Measurements from ENCODE around the gene ASPSCR1.
A peak's percentile ranks its signal among the peaks of the same experiment; 100 is the strongest.

The ASPSCR1 gene

DNA sequence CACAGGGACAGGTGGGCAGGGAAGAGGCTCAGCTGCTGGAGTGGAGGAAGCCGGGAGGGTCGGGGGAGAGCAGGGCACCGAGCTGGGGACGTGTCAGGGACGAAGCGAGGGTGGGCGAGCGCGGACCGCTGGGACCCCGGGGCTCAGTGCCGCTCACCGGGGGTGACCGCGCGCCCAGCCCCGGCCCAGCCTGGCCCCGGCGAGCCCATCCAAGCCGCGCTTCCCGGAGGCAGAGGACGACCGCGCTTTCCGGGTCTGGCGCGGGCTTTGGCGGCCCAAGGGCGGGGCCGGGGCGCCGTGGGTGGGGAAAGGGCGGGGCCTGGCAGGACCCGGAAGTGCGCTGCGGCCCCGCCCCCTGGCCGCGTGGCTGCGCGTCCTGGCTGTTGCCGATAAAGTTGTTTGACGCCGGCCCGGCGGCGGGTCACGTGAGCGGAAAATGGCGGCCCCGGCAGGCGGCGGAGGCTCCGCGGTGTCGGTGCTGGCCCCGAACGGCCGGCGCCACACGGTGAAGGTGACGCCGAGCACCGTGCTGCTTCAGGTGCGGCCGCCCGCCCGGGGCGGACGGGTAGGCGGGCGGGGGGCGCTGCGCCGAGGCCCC is at the start of gene ASPSCR1:
ASPSCR1 (plus strand) TSS at position 419 of the 598 bp plus-strand sequence; CDS start at position 437, 18 bp downstream.
- DNase-seq, result peak; percentile 93

GRCh38 chr17:81927653-81928543 is 49.5 kb upstream of the ASPSCR1 start, which contains the start of gene MAFG:
TSS of gene MAFG (minus strand) at chr17:81927735. CDS start at chr17:81923185, 4,550 bp downstream.
- peak; percentile 94 for DNase-seq

- no peak for DNase-seq
Measured at GRCh38 chr17:81928544-81929252, 48.7 kb upstream of the ASPSCR1 start.

DNA sequence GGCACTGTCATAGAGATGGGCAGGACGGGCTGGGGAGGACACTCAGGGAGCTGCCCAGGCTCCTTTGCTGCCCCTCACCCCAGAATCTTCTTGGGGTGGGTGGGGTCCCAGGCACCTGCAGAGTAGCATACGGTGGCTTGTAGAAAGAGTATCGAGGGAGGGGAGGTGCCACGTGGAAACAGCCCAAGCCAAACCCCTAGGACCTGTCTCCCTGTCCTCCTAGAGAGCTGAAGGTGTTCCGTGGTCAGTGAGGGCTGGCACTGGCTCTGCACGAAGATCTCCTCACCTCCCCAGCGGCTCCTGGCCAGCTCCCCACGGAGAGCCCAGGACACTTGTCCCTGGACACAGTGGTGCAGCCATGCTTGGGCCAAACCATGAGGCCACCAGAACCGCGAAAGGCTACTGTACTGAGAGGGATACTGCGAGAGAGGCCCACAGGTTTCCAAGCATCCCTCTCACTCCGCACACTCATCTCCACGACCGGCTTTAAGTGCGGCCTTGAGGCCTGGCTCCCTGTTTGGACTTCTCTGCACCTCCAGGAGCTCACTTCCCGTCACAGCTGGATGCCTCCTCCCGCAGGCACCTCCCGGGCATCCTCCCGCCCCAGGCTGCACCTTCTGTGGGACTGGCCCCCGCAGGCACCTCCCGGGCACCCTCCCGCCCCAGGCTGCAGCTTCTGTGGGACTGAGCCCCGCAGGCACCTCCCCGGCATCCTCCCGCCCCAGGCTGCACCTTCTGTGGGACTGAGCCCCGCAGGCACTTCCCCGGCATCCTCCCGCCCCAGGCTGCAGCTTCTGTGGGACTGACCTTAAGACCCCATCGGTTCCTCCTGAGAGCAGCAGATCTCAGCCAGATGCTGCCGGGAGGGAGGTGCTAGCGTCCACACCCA is 47.9 kb upstream of the ASPSCR1 start:
- DNase-seq, result no peak

DNA sequence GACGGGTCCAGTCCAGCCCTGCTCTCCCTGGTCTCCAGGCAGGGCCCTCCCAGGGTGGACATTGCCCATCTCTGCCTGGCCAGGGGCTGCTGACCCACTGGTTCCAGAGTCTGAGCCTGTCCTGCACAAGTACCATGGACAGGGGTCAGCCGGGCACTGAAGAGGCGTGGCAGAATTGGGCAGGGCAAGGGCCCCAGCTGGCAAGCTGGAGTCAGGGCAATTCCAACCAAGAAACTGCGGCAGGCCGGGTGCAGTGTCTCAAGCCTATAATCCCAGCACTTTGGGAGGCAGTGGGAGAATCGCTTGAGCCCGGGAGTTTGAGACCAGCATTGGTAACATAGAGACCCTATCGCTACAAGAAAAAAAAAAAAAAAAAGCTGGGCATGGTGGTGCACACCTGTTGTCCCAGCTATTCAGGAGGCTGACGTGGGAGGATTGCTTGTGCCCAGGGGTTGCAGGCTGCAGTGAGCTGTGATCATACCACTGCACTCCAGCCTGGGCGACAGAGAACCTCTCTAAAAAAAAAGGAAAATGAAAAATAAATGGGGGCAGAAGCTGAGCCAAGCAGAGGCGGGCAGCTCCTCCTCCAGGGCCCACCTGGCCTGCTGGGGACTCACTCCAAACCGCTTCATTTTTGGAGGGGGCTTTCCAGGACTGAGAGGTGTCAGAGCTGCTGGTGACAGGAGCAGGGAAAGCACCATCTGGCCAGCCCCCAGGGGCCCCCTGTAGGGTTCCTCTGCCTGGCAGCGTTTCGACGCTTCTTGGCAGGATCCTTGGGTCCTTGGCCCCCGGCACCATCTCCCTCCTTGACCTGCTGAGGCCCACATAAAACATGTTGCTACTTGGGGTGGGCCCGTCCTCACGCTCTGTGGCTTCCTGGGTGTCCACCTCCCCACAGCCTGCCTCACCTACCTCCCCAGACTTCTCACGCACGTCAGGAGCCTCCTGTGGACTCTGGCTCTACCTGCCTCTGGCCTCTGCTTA is 47.0 kb upstream of the ASPSCR1 start:
- DNase-seq, result no peak

GRCh38 chr17:81931189-81931556 is 46.3 kb upstream of the ASPSCR1 start:
- DNase-seq, result no peak

GRCh38 chr17:81931557-81932332 is 45.7 kb upstream of the ASPSCR1 start:
- no peak for DNase-seq

DNA sequence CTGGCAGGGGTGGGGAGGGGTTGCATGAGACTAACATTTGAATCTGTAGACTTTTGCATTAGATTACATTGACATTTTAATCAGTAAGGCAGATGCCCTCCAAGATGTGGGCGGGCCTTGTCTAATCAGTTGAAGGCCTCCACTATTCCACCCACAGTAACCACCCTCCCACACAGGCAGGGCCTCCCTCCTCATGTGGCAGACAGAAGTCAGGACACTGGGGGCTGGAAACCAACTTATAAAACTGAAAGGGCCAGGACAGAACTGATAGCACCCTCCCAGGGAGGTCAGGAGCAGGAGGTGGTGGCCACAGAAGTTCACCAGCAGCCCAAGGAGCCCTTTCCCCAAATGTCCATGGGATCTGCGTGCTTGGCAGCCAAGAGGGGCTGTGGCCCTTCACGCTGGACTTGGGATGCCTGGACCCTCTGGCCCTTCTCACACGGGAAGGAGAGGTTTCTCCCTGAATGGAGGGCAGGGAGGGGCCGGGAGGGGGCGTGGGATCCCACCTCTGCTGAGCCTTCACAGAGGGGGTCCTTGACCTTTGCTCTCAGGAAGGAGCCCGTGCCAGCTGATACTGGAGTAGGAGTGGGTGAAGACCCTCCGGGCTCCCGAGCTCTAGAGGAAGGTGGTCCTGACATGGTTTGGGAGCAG is 45.0 kb upstream of the ASPSCR1 start:
- DNase-seq, result no peak

DNA sequence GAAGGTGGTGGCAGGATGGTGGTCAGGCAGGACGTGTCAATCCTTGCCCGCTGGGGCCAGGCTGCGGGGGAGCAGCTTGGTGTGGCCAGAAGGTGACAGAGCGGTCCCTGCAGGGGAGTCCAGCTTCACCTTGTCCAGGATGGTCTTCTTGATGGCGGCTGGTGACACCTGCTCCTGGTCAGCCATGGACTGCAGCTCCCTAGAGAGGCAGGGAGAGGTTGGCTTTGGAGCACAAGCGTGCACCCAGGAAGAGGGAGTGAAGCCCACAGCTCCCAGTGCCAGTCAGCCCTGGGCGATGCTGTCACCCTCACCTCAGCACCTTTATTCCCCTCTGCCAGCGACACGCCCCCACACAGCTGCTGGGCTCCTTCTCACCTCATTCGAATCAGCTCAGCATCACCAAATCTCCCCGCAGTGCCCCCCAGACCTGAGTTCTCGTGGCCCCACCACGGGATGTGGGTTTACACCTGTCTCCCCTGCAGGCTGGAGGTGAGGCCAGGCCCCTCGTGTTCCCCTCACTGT is 44.2 kb upstream of the ASPSCR1 start:
- DNase-seq, result no peak

DNA sequence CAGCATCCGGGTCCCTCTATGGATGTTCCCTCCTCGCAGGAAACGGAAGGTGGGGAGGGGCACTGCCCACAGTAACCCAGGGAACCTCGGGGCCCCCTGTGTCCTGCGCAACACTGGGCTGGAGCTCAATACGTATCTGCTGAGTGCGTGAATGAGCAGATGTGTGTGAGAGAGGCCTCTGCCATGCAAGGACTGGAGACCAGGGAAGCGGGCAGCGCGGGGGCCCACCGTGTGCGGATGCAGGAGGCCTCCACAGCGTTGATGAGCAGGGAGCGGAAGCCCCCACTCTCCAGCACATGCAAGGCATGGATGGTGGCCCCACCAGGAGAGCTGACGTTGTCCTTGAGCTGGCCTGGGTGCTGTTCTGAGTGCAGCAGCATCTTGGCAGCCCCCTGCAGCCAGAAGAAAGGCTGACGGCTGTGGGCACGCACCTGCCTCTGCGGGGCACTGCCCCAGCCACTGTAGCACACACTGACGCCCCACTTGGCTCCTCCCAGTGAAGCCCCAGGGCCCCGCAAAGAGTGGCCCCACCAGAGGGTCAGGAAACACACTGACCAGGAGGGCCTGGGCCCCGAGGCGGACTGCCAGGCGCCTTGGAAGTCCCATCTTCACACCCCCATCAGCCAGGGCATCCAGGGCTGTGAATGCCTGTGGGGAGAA is 43.2 kb upstream of the ASPSCR1 start:
- DNase-seq, result no peak

- no peak for DNase-seq
Measured at GRCh38 chr17:81934850-81935708, 42.4 kb upstream of the ASPSCR1 start.

DNA sequence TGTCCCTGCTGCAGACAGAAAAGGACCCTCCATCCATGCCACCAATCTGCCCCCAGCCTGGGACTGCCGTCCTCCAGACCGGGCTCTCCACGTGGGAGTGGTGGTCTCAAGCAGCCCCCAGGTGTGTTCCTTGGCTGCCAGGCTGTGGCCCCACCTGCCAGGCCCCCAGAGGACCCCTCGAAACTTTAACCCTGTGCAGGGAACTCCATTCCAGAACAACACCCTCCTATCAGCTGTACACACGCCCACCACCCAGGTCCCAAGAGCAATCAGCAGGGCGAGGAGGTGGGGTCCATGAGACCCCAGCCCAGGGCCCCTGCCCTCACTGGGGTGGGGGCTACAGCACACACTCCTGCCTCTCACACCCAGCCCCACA is 41.7 kb upstream of the ASPSCR1 start:
- no peak for DNase-seq

- DNase-seq, result no peak
Measured at GRCh38 chr17:81939218-81939617, 38.2 kb upstream of the ASPSCR1 start.

GRCh38 chr17:81939881-81940385 is 37.5 kb upstream of the ASPSCR1 start:
- DNase-seq, result no peak

GRCh38 chr17:81940538-81941483 is 36.6 kb upstream of the ASPSCR1 start:
- no peak for DNase-seq

DNA sequence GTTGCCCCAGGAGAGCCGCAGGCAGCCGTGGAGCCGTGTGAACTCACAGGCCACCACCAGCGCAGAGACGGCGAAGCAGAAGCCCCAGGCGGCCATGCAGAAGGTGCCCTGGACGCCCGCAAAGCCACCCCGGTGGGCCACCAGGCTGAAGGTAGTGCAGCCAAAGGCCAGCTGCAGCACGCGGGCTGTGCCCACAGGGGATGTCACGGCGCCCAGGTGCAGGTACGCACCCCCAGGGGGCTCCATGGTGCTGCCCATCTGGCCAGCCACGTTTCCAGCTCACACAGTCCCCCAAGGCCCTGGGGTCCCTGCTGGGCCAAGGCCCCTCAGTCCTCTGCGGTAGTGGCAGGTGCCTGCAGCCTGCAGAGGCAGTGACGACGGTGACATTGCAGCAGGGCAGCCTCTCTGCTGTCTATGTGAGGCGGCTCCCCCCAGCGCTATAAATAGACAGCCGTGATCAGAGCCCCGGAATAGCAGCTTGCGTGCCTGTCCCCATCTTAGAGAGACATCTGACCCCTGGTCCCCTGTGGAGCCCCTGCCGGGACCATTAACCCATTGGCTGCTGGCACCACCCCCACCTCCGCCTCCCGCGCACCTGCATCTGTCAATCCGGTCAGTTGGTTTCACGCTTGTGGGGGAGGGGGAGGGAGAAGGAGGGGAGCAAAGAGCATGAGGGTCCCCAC is 35.8 kb upstream of the ASPSCR1 start:
- no peak for DNase-seq
